Suprapubic skin (tissue), 4 donors: ENCODE results near the gene ADAMTS16. TPM values are rescaled to one million over a fixed set of nuclear protein-coding genes. Genes with fewer than 3 reads are reported as not detected.

Experiments used
- DNase-seq, 2 donors: peaks; one replicate each; pipeline ENCODE4 v3.0.0-alpha.2; 2019; ENCODE audit warnings: low spot score in 2 of 2
- H3K27ac ChIP-seq: fragments of 200-600 bp; sonication (generic); one replicate; pipeline ENCODE4 v1.5.1; 2019
- H3K27me3 ChIP-seq: fragments of 200-600 bp; sonication (generic); one replicate; pipeline ENCODE4 v1.5.1; 2019
- H3K36me3 ChIP-seq: fragments of 200-600 bp; sonication (generic); one replicate; pipeline ENCODE4 v1.5.1; 2019
- H3K4me1 ChIP-seq: fragments of 200-600 bp; sonication (generic); one replicate; pipeline ENCODE4 v1.5.1; 2019
- H3K4me3 ChIP-seq: fragments of 200-600 bp; sonication (generic); one replicate; pipeline ENCODE4 v1.5.1; 2019; ENCODE audit warnings: mild to moderate bottlenecking
- H3K9me3 ChIP-seq: fragments of 200-600 bp; sonication (generic); one replicate; pipeline ENCODE4 v1.5.1; 2019
- EP300 ChIP-seq: sonication (generic); formaldehyde crosslinking; IDR thresholded peaks from one replicate; pipeline ENCODE4 v1.6.1; 2017; ENCODE audit warnings: antibody characterized with exemption
- POLR2A ChIP-seq, 2 donors: fragments of 450-650 bp; IDR thresholded peaks; one replicate each; pipeline ENCODE4 v1.6.1; 2017; ENCODE audit warnings: antibody characterized with exemption in 2 of 2, mild to moderate bottlenecking in 2 of 2, moderate library complexity in 2 of 2
- POLR2AphosphoS5 ChIP-seq, 3 donors: sonication (generic); formaldehyde crosslinking; IDR thresholded peaks; one replicate each; pipeline ENCODE4 v1.6.1; 2017; ENCODE audit warnings: antibody characterized with exemption in 3 of 3
- WGBS: methylation state at CpG from one replicate; pipeline ENCODE4 v1.1.5; 2018; 5-methylcytosine and 5-hydroxymethylcytosine counted together
- total RNA-seq, 4 donors: library from RNA; depleted of rRNA; stranded (reverse); fragments of >200 nt; gene quantifications; one replicate each; pipeline ENCODE4 v1.1.0, GENCODE V29; 2016
- TF ChIP-seq, protein P1 (sequence below), 2 donors: fragments of 200-600 bp in 1 of 2; fragments of 450-650 bp in 1 of 2; sonication (generic) in 1 of 2; IDR thresholded peaks; one replicate each; pipeline ENCODE4 v1.5.1; 2016 to 2019; ENCODE audit warnings: antibody characterized with exemption in 2 of 2, mild to moderate bottlenecking in 1 of 2, moderate library complexity in 1 of 2

The ADAMTS16 gene
- under 1 TPM in 2 of 4 donors, not detected in 2; 0.10 to 0.64 TPM for total RNA-seq

DNA sequence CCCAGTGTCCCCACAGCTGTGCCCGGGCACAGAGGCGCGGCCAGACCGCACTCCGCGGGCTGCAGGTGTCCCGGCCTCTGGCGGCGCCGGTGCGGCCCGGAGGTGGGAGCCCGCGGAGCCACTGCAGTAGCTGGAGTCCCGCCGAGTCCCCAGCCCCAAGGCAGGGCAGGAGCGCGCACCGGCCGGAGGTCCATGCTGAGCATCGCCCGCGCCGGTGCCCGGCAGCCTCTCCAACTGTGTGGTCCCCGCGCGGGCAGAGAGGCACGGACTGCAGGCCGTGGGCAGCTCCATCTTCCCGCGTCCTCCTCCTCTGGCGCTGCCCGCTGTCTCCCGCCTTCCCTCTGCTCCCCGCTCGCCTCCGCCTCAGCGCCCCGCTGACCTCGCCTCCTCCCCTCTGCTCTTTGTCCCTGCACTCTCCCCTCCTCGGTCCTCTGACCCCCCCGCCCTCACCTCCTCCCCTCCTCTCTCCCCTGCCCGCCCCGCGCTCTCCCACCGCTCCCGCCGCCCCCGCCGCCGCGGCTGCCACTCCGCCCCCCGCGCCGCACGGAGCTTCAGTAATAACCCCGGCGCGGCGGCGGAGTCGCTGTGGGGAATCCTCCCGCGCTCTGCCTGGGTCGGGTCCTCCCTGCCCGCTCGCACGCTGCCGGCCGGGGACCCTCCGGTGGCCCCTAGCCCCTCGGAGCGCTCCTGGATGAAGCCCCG, at the start of gene ADAMTS16:
Gene ADAMTS16 (plus strand): TSS at position 554 of the 702 bp plus-strand sequence. CDS start 138 bp downstream, at position 692.
- peaks cover 39% of the 10 kb centered on the region for H3K27me3 ChIP-seq
- H3K4me3 ChIP-seq: peak within 1 kb of the TSS; percentile 47
- H3K36me3 ChIP-seq: no peaks in the 10 kb centered on the region
- WGBS: 2% methylated on average over 52 of the region's 76 CpGs
- H3K4me1 ChIP-seq: peaks cover 25% of the 10 kb centered on the region
- TF ChIP-seq EP300 (no peak), POLR2AphosphoS5 (IDR thresholded peaks at IDR 0.05) (no peak), POLR2A (IDR thresholded peaks at IDR 0.05) (no peak)
- TF ChIP-seq, protein P1, sequence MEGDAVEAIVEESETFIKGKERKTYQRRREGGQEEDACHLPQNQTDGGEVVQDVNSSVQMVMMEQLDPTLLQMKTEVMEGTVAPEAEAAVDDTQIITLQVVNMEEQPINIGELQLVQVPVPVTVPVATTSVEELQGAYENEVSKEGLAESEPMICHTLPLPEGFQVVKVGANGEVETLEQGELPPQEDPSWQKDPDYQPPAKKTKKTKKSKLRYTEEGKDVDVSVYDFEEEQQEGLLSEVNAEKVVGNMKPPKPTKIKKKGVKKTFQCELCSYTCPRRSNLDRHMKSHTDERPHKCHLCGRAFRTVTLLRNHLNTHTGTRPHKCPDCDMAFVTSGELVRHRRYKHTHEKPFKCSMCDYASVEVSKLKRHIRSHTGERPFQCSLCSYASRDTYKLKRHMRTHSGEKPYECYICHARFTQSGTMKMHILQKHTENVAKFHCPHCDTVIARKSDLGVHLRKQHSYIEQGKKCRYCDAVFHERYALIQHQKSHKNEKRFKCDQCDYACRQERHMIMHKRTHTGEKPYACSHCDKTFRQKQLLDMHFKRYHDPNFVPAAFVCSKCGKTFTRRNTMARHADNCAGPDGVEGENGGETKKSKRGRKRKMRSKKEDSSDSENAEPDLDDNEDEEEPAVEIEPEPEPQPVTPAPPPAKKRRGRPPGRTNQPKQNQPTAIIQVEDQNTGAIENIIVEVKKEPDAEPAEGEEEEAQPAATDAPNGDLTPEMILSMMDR (IDR thresholded peaks at IDR 0.05): no peak
- H3K27ac ChIP-seq: no peak within 1 kb of the TSS
- H3K9me3 ChIP-seq: no peaks in the 10 kb centered on the region
- DNase-seq: no peak

- Histone ChIP-seq H3K27me3 (no peaks in the 10 kb centered on the region), H3K27ac (no peak overlapping the region), H3K4me3 (no peak overlapping the region), H3K4me1 (no peaks in the 10 kb centered on the region), H3K9me3 (no peaks in the 10 kb centered on the region), H3K36me3 (no peaks in the 10 kb centered on the region)
- WGBS: 78% methylated on average over 1 of the region's 1 CpG
- no peak for DNase-seq
- TF ChIP-seq EP300 (no peak), POLR2AphosphoS5 (IDR thresholded peaks at IDR 0.05) (no peak), POLR2A (IDR thresholded peaks at IDR 0.05) (no peak)
- TF ChIP-seq, protein P1 (IDR thresholded peaks at IDR 0.05): no peak
These were observed 48.0 kb upstream of the ADAMTS16 start for GRCh38 chr5:5092149-5092548.

GRCh38 chr5:5100635-5101034, 39.5 kb upstream of the ADAMTS16 start:
- H3K27me3 ChIP-seq: no peaks in the 10 kb centered on the region
- TF ChIP-seq POLR2AphosphoS5 (IDR thresholded peaks at IDR 0.05) (no peak), EP300 (no peak), POLR2A (IDR thresholded peaks at IDR 0.05) (no peak)
- TF ChIP-seq, protein P1 (IDR thresholded peaks at IDR 0.05): no peak
- no peak overlapping the region for H3K4me3 ChIP-seq
- no peaks in the 10 kb centered on the region for H3K4me1 ChIP-seq
- H3K36me3 ChIP-seq: no peaks in the 10 kb centered on the region
- 86% methylated on average over 4 of the region's 4 CpGs for WGBS
- DNase-seq: no peak
- peaks cover 5% of the 10 kb centered on the region for H3K9me3 ChIP-seq
- H3K27ac ChIP-seq: no peak overlapping the region

DNA sequence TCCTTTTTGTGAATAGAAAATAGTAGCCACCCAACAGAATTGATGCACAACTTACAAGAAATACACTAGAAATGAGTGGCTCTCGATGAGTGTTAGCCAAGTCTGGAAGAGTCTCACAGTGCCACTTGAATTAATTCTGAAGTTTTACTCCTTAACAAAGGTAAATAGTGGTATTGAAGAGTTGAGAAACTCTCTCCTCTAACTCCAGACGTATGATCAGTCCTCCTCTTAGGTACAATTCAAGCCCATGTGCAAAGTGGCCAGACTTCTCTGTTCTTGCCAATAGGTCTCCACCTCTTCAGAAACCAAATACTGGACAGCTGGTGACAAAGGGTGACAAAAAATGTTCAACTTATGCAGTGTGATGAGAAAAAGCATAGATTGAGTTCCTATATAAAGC, 38.5 kb upstream of the ADAMTS16 start:
- peaks cover 5% of the 10 kb centered on the region for H3K9me3 ChIP-seq
- TF ChIP-seq EP300 (no peak), POLR2AphosphoS5 (IDR thresholded peaks at IDR 0.05) (no peak), POLR2A (IDR thresholded peaks at IDR 0.05) (no peak)
- TF ChIP-seq, protein P1 (IDR thresholded peaks at IDR 0.05): no peak
- no peak overlapping the region for H3K27ac ChIP-seq
- WGBS: 72% methylated on average over 2 of the region's 2 CpGs
- DNase-seq: no peak
- H3K4me3 ChIP-seq: no peak overlapping the region
- H3K27me3 ChIP-seq: no peaks in the 10 kb centered on the region
- H3K36me3 ChIP-seq: no peaks in the 10 kb centered on the region
- H3K4me1 ChIP-seq: no peaks in the 10 kb centered on the region

DNA sequence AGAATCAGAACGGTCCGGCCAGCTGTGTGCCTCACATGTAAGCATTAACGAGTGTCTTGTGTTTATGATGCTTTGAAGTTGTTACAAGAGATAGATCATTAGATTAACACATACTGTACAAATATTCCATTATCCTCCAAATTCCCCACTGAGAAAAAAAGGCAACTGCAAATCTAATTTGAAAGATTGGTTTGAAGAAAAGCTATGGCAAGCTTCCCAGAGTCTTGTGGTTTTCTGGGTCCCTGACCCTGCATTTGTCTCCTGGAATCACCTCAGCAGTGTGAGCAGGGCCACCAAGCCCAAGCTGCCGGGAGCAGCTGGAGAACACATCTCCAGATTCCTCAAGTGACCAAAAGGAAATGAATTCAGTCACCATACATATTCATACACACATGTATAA, 36.9 kb upstream of the ADAMTS16 start:
- H3K9me3 ChIP-seq: peaks cover 5% of the 10 kb centered on the region
- DNase-seq: no peak
- no peak overlapping the region for H3K4me3 ChIP-seq
- no peak overlapping the region for H3K27ac ChIP-seq
- WGBS: 58% methylated on average over 4 of the region's 4 CpGs
- H3K4me1 ChIP-seq: no peaks in the 10 kb centered on the region
- TF ChIP-seq EP300 (no peak), POLR2AphosphoS5 (IDR thresholded peaks at IDR 0.05) (no peak), POLR2A (IDR thresholded peaks at IDR 0.05) (no peak)
- TF ChIP-seq, protein P1 (IDR thresholded peaks at IDR 0.05): no peak
- no peaks in the 10 kb centered on the region for H3K36me3 ChIP-seq
- H3K27me3 ChIP-seq: no peaks in the 10 kb centered on the region
